HepG2 (cell line): ENCODE measurements around the gene PKNOX2. TPM values are rescaled to one million over a fixed set of nuclear protein-coding genes. Genes with fewer than 3 reads are reported as not detected.

ENCODE experiments used
- ATAC-seq: fragments of 200-7000 bp; cut with Tn5 transposase; 3 replicates; pipeline ENCODE4 v1.9.1; 2020; ENCODE audit warnings: mild to moderate bottlenecking, moderate library complexity
- BruUV-seq: library from RNA; stranded (reverse); fragments of 400-500 nt; replicated peaks from 2 replicates; lab custom pipeline; 2021; lab: Mats Ljungman, UMichigan
- CTCF ChIA-PET: fragments of 300-600 bp; formaldehyde crosslinking; extraction: SDS; loops from one replicate; lab custom pipeline; 2021; ENCODE audit warnings: low total read pairs, inconsistent platforms, low intra/inter-chr PET ratio; lab: Yijun Ruan, JAX
- POLR2A ChIA-PET: fragments of 350-600 bp; sonication (Branson Sonifier 250); formaldehyde crosslinking; loops from one replicate; lab custom pipeline; 2020; ENCODE audit warnings: antibody characterized with exemption, inconsistent platforms; lab: Yijun Ruan, JAX
- DNase-seq: peaks from one replicate; pipeline ENCODE4 v3.0.0-alpha.2; 2015; ENCODE audit warnings: low spot score
- FAIRE-seq: peaks from 3 replicates; lab custom pipeline; 2011; peaks lifted over from hg19 to GRCh38; lab: Jason Lieb, UNC
- H2AFZ ChIP-seq: one replicate; pipeline ENCODE4 v1.6.1; 2011; ENCODE audit warnings: low read length, inconsistent platforms
- H3K27ac ChIP-seq: fragments of 300-600 bp; 3 replicates; pipeline ENCODE4 v1.8.0; 2011; ENCODE audit warnings: mixed run types, mild to moderate bottlenecking, mixed read lengths, low read length, inconsistent platforms; ENCODE audit not compliant: insufficient read depth; ENCODE audit errors: extremely low read length
- H3K27me3 ChIP-seq, 2 experiments: fragments of 200-600 bp in 1 of 2; 2 replicates in 1 of 2; 3 replicates in 1 of 2; pipeline versions ENCODE4 v1.6.0 to v1.8.0; 2011; ENCODE audit warnings: low read length in 2 of 2, mild to moderate bottlenecking in 2 of 2, moderate library complexity in 2 of 2, inconsistent platforms in 1 of 2; ENCODE audit not compliant: insufficient read depth in 2 of 2, control insufficient read depth in 1 of 2
- H3K36me3 ChIP-seq, 2 experiments: fragments of 200-600 bp in 1 of 2; replicated peaks in 1 of 2; 2 replicates in 1 of 2; 3 replicates in 1 of 2; pipeline versions ENCODE4 v1.5.1 to v1.8.0; 2011; ENCODE audit warnings: low read length in 2 of 2, inconsistent platforms in 1 of 2; ENCODE audit not compliant: insufficient read depth in 2 of 2, control insufficient read depth in 1 of 2
- H3K4me1 ChIP-seq: 2 replicates; pipeline ENCODE4 v1.5.1; 2012; ENCODE audit warnings: low read length, inconsistent platforms; ENCODE audit not compliant: insufficient read depth
- H3K4me2 ChIP-seq: 2 replicates; pipeline ENCODE4 v1.6.0; 2011; ENCODE audit warnings: low read depth, low read length, inconsistent platforms
- H3K4me3 ChIP-seq, 3 experiments: fragments of 200-600 bp in 1 of 3; sonication (generic), shearing (Covaris generic) in 1 of 3; replicated peaks in 1 of 3; 2 replicates each; pipeline ENCODE4 v1.5.1; 2011 to 2016; ENCODE audit warnings: low read length in 3 of 3, inconsistent platforms in 2 of 3, low read depth in 2 of 3, mild to moderate bottlenecking in 2 of 3, control low read depth in 1 of 3, mixed read lengths in 1 of 3; ENCODE audit not compliant: insufficient read depth in 1 of 3
- H3K79me2 ChIP-seq: one replicate; pipeline ENCODE4 v1.6.1; 2011; ENCODE audit warnings: low read length, inconsistent platforms; ENCODE audit not compliant: insufficient read depth
- H3K9ac ChIP-seq: 2 replicates; pipeline ENCODE4 v1.6.0; 2011; ENCODE audit warnings: mild to moderate bottlenecking, low read depth, low read length, inconsistent platforms; ENCODE audit not compliant: insufficient read depth
- H3K9me3 ChIP-seq: 2 replicates; pipeline ENCODE4 v1.5.1; 2012; ENCODE audit warnings: mild to moderate bottlenecking, low read length
- H4K20me1 ChIP-seq: 2 replicates; pipeline ENCODE4 v1.6.0; 2011; ENCODE audit warnings: inconsistent platforms, mild to moderate bottlenecking, low read length, moderate library complexity; ENCODE audit not compliant: insufficient read depth
- ARHGAP35 ChIP-seq: sonication (generic); formaldehyde crosslinking; IDR thresholded peaks from 2 replicates; pipeline ENCODE4 v1.9.0; 2022; ENCODE audit warnings: mild to moderate bottlenecking, inconsistent platforms, moderate library complexity, missing genetic modification reagents, borderline replicate concordance
- ATF7 ChIP-seq, 2 experiments: fragments of 450-650 bp in 1 of 2; sonication (generic) in 1 of 2; formaldehyde crosslinking in 1 of 2; IDR thresholded peaks; 2 replicates each; pipeline versions ENCODE4 v1.4.0 to v1.6.1; 2016 to 2020; ENCODE audit warnings: antibody characterized with exemption in 1 of 2, mild to moderate bottlenecking in 1 of 2, missing genetic modification reagents in 1 of 2
- EED ChIP-seq: sonication (generic); formaldehyde crosslinking; IDR thresholded peaks from 2 replicates; pipeline ENCODE4 v1.5.0; 2020; ENCODE audit warnings: mild to moderate bottlenecking, missing genetic modification reagents
- MNT ChIP-seq: fragments of 450-650 bp; IDR thresholded peaks from 2 replicates; pipeline ENCODE4 v1.6.1; 2016
- TEF ChIP-seq: sonication (generic); formaldehyde crosslinking; IDR thresholded peaks from 2 replicates; pipeline ENCODE4 v1.5.0; 2020; ENCODE audit warnings: missing genetic modification reagents
- ZNF589 ChIP-seq: sonication (generic); formaldehyde crosslinking; conservative IDR thresholded peaks from 2 replicates; pipeline ENCODE4 v1.8.0; 2022; ENCODE audit warnings: mild to moderate bottlenecking, moderate library complexity, missing genetic modification reagents
- WGBS: methylation state at CpG from one replicate; pipeline ENCODE4 v1.1.6; 2017; ENCODE audit warnings: low lambda C conversion rate; 5-methylcytosine and 5-hydroxymethylcytosine counted together
- in situ Hi-C: cut with HindIII; loops from 2 replicates; pipeline ENCODE4 v1.10.0; 2017; ENCODE audit warnings: low pct_unique_long_range_greater_than_20kb; ENCODE audit not compliant: extremely low pct_ligation_motif_present
- intact Hi-C: fragments of 100-400 bp; cut with micrococcal nuclease; formaldehyde crosslinking; loops from one replicate; pipeline ENCODE4 v1.10.0; 2022; ENCODE audit not compliant: unreplicated experiment
- polyA plus RNA-seq, 8 experiments: library from polyadenylated mRNA; depleted of rRNA in 3 of 8; stranded (reverse) in 7 of 8; unstranded in 1 of 8; fragments of >200 nt; fragmentation: Illumina TruSeq in 4 of 8; extraction: Trizol in 4 of 8; gene quantifications; 2 replicates each; pipeline versions ENCODE4 v1.2.1 to v1.2.3, GENCODE V29; 2011 to 2016; ENCODE audit warnings: low read depth in 4 of 8, missing spikeins in 1 of 8, mixed read lengths in 1 of 8; ENCODE audit not compliant: insufficient read depth in 1 of 8
- total RNA-seq, 5 experiments: library from RNA; depleted of rRNA; stranded (reverse); fragments of >200 nt; fragmentation: Illumina TruSeq; extraction: Trizol; gene quantifications; 2 replicates each; pipeline ENCODE4 v1.2.3, GENCODE V29; 2016; ENCODE audit warnings: low read depth in 1 of 5

The PKNOX2 gene
- total and polyA plus RNA-seq, 2 of the 13 experiments (the other 11 are each of a cell fraction or from before 2014, with no cell fraction given): not detected

GRCh38 chr11:125132071-125132470 is 32.5 kb upstream of the PKNOX2 start:
- no peaks in the 10 kb centered on the region for H3K79me2 ChIP-seq
- TF ChIP-seq ARHGAP35 (CRISPR knock-in tag) (no peak), ATF7 (IDR thresholded peaks at IDR 0.05) (peak; percentile 89), ATF7 (CRISPR knock-in tag; IDR thresholded peaks at IDR 0.05) (no peak)
- ATAC-seq (no peak), DNase-seq (no peak), FAIRE-seq (no peak)
- H2AFZ ChIP-seq: no peak overlapping the region
- H3K9me3 ChIP-seq: no peaks in the 10 kb centered on the region
- H3K27ac ChIP-seq: no peak overlapping the region
- WGBS: 3% methylated on average over 1 of the region's 1 CpG
- intact Hi-C loops: no loop called here
- in situ Hi-C loops: no loop called here
- no peak overlapping the region for H3K4me3 ChIP-seq
- POLR2A ChIA-PET: no interaction called here
- H3K27me3 ChIP-seq: peaks cover 3 to 38% of the 10 kb centered on the region in 2 experiments; a peak in 4 of 5 replicates
- no peaks in the 10 kb centered on the region for H3K4me1 ChIP-seq
- BruUV-seq: no TSS peak
- CTCF ChIA-PET: no interaction called here
- no peaks in the 10 kb centered on the region for H4K20me1 ChIP-seq
- H3K4me2 ChIP-seq: no peak overlapping the region
- no peak overlapping the region for H3K9ac ChIP-seq
- H3K36me3 ChIP-seq: no peaks in the 10 kb centered on the region

GRCh38 chr11:125132596-125132995 is 32.0 kb upstream of the PKNOX2 start:
- H3K4me3 ChIP-seq: no peak overlapping the region
- H3K9ac ChIP-seq: no peak overlapping the region
- H4K20me1 ChIP-seq: no peaks in the 10 kb centered on the region
- no peak overlapping the region for H3K4me2 ChIP-seq
- ChIA-PET POLR2A (no interaction called here), CTCF (no interaction called here)
- no peaks in the 10 kb centered on the region for H3K4me1 ChIP-seq
- H3K9me3 ChIP-seq: no peaks in the 10 kb centered on the region
- H2AFZ ChIP-seq: no peak overlapping the region
- H3K79me2 ChIP-seq: no peaks in the 10 kb centered on the region
- BruUV-seq: no TSS peak
- intact Hi-C loops (no loop called here), in situ Hi-C loops (no loop called here)
- DNase-seq: no peak
- H3K36me3 ChIP-seq: no peaks in the 10 kb centered on the region
- H3K27me3 ChIP-seq: peaks cover 3 to 37% of the 10 kb centered on the region in 2 experiments; a peak in 4 of 5 replicates
- whole genome bisulfite sequencing: 45% methylated on average over 7 of the region's 7 CpGs
- H3K27ac ChIP-seq: no peak overlapping the region
- TF ChIP-seq ZNF589 (CRISPR knock-in tag) (no peak), MNT (no peak), EED (CRISPR knock-in tag) (no peak), TEF (CRISPR knock-in tag) (no peak)
- ATAC-seq: no peak
- no peak for FAIRE-seq
